ENCODE data around the gene TMEM135.

DNA sequence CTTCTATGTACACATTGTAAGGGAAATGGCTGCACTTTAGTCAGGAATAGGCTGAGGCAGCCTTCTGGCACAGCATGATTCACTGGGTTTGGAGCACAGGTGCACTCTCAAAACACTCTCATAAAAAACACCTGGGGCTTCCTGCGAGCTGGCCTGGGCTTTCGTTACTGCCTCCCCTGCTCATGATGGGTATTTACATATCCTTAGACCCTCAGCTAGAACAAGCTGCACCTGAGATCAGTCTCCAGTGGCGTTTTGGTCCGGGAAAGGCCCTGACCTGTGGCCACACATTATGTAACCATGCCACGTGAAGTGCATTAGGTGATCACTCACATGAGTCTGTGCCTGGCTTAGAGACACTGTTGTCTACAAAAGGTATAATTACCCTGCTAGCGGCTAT, 321.7 kb downstream of the TMEM135 start:
- TF ChIP-seq EZH2 (IDR thresholded peaks at IDR 0.05; ENCODE audit: insufficient read depth, poor library complexity, severe bottlenecking) (no peak), EZH2phosphoT487 (IDR thresholded peaks at IDR 0.05; ENCODE audit: insufficient read depth, low read depth) (no peak)
